MCF 10A (cell line): ENCODE measurements around the gene GTSF1L. TPM values are rescaled to one million over a fixed set of nuclear protein-coding genes. Genes with fewer than 3 reads are reported as not detected.

Source experiments
- BruUV-seq: library from RNA; stranded (reverse); fragments of 400-500 nt; replicated peaks from 2 replicates; lab custom pipeline; 2021; lab: Mats Ljungman, UMichigan
- CTCF ChIA-PET: fragments of 300-600 bp; sonication (Branson Sonifier 250); formaldehyde crosslinking; extraction: SDS; loops from one replicate; lab custom pipeline; 2021; ENCODE audit warnings: antibody characterized with exemption, inconsistent platforms; lab: Yijun Ruan, JAX
- POLR2A ChIA-PET: fragments of 300-600, 350-650 bp; sonication (Branson Sonifier 250); formaldehyde crosslinking; extraction: SDS; loops from one replicate; lab custom pipeline; 2020; ENCODE audit warnings: antibody characterized with exemption, inconsistent platforms; lab: Yijun Ruan, JAX
- DNase-seq: peaks from one replicate; pipeline ENCODE4 v3.0.0-alpha.2; 2018; ENCODE audit not compliant: unreplicated experiment
- H3K27ac Mint-ChIP-seq: one replicate; pipeline ENCODE4 v1.8.0; 2022; ENCODE audit warnings: mild to moderate bottlenecking, low read depth, mixed read lengths; ENCODE audit not compliant: unreplicated experiment
- H3K27me3 Mint-ChIP-seq: one replicate; pipeline ENCODE4 v1.8.0; 2022; ENCODE audit warnings: mixed read lengths; ENCODE audit not compliant: insufficient read depth, unreplicated experiment
- H3K36me3 Mint-ChIP-seq: one replicate; pipeline ENCODE4 v1.8.0; 2022; ENCODE audit warnings: mild to moderate bottlenecking, moderate library complexity, mixed read lengths; ENCODE audit not compliant: insufficient read depth, unreplicated experiment
- H3K4me1 Mint-ChIP-seq: one replicate; pipeline ENCODE4 v1.8.0; 2022; ENCODE audit warnings: mixed read lengths; ENCODE audit not compliant: insufficient read depth, unreplicated experiment
- H3K4me3 Mint-ChIP-seq: one replicate; pipeline ENCODE4 v1.8.0; 2022; ENCODE audit warnings: mild to moderate bottlenecking, moderate library complexity, mixed read lengths; ENCODE audit not compliant: unreplicated experiment
- H3K9me3 Mint-ChIP-seq: one replicate; pipeline ENCODE4 v1.8.0; 2022; ENCODE audit warnings: mixed read lengths; ENCODE audit not compliant: unreplicated experiment
- CTCF ChIP-seq: fragments of 200-600 bp; IDR thresholded peaks from one replicate; pipeline ENCODE4 v1.8.0; 2022; ENCODE audit warnings: antibody characterized with exemption, mild to moderate bottlenecking; ENCODE audit not compliant: unreplicated experiment
- intact Hi-C: fragments of 100-400 bp; cut with micrococcal nuclease; formaldehyde crosslinking; loops from 2 replicates; pipeline ENCODE4 v1.14.1; 2022
- total RNA-seq: library from RNA; stranded (reverse); gene quantifications from 2 replicates; pipeline ENCODE4 v1.2.3, GENCODE V29; 2022

The GTSF1L gene
- total RNA-seq, 1 experiment from 2014 or later, result not detected

DNA sequence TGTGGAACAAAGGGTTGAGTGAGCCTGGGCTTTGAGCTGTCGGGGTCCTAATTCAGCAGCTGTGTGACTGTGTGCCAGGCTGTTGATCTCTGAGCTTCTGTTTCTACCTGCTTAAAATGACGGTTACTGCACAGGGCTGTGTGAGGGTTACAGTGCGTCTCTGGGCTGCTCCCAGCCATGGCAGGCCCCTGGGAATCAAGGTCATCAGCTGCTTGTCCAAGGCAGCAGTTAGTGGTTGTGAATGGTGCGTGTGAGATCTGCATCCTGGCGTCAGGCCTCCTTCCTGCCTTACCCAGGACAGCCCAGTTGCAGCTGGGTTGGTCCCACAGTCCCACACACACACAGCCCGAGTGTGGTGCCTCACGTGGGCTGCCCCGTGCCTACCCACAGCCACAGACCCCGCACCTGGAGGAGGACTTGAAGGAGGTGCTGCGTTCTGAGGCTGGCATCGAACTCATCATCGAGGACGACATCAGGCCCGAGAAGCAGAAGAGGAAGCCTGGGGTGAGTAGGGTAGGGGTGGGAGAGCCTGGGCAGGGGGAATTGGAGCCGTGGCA lies 15.6 kb downstream of the GTSF1L start:
- no TSS peak for BruUV-seq
- POLR2A ChIA-PET, result no interaction called here
- intact Hi-C loops, result no loop called here
- no peaks in the 10 kb centered on the region for H3K36me3 Mint-ChIP-seq
- H3K9me3 Mint-ChIP-seq, result no peaks in the 10 kb centered on the region
- H3K4me1 Mint-ChIP-seq, result no peaks in the 10 kb centered on the region
- no peak overlapping the region for H3K4me3 Mint-ChIP-seq
- no peak for TF ChIP-seq CTCF
- DNase-seq, result no peak
- no peak overlapping the region for H3K27ac Mint-ChIP-seq
- no peaks in the 10 kb centered on the region for H3K27me3 Mint-ChIP-seq
- CTCF ChIA-PET, result interaction anchor here (0.5 kb wide), 1 partner anchor 339 kb away, joined by 3 read pairs; no protein-coding TSS in a partner anchor

GRCh38 chr20:43710370-43711044 lies 16.3 kb downstream of the GTSF1L start:
- BruUV-seq, result no TSS peak
- ChIA-PET POLR2A (no interaction called here), CTCF (interaction anchor here (0.5 kb wide), 1 partner anchor 339 kb away, joined by 3 read pairs; no protein-coding TSS in a partner anchor)
- DNase-seq, result no peak
- TF ChIP-seq CTCF, result no peak
- Mint-ChIP-seq H3K9me3 (no peaks in the 10 kb centered on the region), H3K4me1 (no peaks in the 10 kb centered on the region), H3K36me3 (no peaks in the 10 kb centered on the region), H3K4me3 (no peak overlapping the region), H3K27ac (no peak overlapping the region), H3K27me3 (no peaks in the 10 kb centered on the region)
- intact Hi-C loops, result no loop called here

DNA sequence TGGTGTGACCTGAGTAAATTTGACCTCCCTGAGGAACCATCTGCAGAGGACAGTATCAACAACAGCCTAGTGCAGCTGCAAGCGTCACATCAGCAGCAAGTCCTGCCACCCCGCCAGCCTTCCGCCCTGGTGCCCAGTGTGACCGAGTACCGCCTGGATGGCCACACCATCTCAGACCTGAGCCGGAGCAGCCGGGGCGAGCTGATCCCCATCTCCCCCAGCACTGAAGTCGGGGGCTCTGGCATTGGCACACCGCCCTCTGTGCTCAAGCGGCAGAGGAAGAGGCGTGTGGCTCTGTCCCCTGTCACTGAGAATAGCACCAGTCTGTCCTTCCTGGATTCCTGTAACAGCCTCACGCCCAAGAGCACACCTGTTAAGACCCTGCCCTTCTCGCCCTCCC lies 24.3 kb downstream of the GTSF1L start:
- TF ChIP-seq CTCF, result no peak
- Mint-ChIP-seq H3K9me3 (no peaks in the 10 kb centered on the region), H3K4me1 (peaks cover 10% of the 10 kb centered on the region), H3K27me3 (no peaks in the 10 kb centered on the region), H3K4me3 (no peak overlapping the region), H3K27ac (peak overlapping the region; percentile 67), H3K36me3 (peaks cover 11% of the 10 kb centered on the region)
- no peak for DNase-seq
- BruUV-seq, result no TSS peak
- POLR2A ChIA-PET, result interaction anchor here (0.6 kb wide), 1 partner anchor 45 kb away, joined by 3 read pairs; no protein-coding TSS in a partner anchor
- CTCF ChIA-PET, result interaction anchor here (2.6 kb wide), 1 partner anchor 10 kb away, joined by 14 read pairs; no protein-coding TSS in a partner anchor
- intact Hi-C loops, result no loop called here

GRCh38 chr20:43700627-43701026 lies 26.2 kb downstream of the GTSF1L start:
- peaks cover 10% of the 10 kb centered on the region for H3K4me1 Mint-ChIP-seq
- DNase-seq, result no peak
- no peaks in the 10 kb centered on the region for H3K27me3 Mint-ChIP-seq
- H3K9me3 Mint-ChIP-seq, result no peaks in the 10 kb centered on the region
- BruUV-seq, result no TSS peak
- no peak for TF ChIP-seq CTCF
- ChIA-PET CTCF (interaction anchor here (1.4 to 2.6 kb wide), 3 partner anchors 8 to 163 kb away, joined by 4 to 14 read pairs (median 4); no protein-coding TSS in a partner anchor), POLR2A (no interaction called here)
- no peak overlapping the region for H3K4me3 Mint-ChIP-seq
- H3K36me3 Mint-ChIP-seq, result peaks cover 11% of the 10 kb centered on the region
- intact Hi-C loops, result no loop called here
- peak overlapping the region; percentile 62 for H3K27ac Mint-ChIP-seq
